DMS79 (cell line): Measurements from ENCODE around the gene CAMK2A.

Experiments used
- DNase-seq: peaks from one replicate; lab custom pipeline; 2025; lab: John Stamatoyannopoulos, UW

CAMK2A gene

GRCh38 chr5:150316320-150316719 lies 26.7 kb upstream of the CAMK2A start:
- DNase-seq, result no peak

DNA sequence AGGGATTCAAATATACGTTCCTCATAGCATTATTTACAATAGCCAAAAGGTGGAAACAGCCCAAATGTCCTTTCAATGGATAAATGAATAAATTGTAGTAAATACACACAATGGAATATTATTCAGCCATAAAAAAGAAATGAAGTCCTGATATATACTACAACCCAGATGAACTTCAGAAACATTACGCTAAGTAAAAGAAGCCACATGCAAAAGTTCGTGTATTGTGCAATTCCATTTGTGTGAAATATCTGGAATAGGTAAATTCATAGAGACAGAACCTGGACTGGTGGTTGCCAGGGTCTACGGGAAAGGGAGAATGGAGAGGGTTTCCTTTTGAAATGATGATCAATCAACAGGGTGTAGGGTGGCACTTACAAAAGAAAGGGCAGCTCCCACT lies 25.7 kb upstream of the CAMK2A start:
- DNase-seq, result no peak

GRCh38 chr5:150313921-150314716 lies 24.5 kb upstream of the CAMK2A start:
- DNase-seq, result no peak

DNA sequence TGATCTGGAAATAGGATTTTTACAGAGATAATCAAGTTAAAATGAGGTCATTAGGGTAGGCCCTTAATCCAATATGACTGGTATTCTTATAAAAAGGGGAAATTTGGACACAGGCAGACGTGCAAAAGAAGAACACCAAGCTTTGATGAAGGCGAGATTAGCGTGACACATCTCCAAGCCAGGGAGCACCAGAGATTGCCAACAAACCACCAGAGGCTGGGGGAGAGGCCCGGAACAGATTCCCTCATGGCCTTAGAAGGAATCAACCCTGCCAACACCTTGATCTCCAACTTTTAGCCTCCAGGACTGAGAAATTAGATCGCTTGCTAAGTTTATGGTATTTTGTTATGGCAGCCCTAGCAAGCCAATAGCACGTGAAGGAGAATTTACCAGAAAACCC lies 23.9 kb upstream of the CAMK2A start:
- DNase-seq, result no peak

DNA sequence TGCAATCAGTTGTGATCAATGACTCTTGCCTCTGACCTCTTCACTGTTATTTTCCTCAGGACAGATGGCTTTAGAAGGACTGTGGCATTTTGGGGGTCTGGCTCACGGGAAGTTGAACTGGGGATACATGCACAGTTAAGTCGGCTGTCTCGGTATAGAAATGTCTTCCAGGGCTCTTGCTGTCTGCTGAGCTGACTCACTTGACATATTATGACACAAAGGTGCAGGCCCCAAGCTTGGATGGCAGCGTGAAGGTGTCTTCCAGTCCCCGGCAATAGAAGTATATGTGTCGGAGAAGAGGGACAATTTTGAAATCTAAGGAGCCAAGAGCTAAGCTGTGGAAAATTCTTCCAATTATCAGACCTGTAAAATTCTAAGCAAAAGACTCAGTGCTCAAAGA lies 22.9 kb upstream of the CAMK2A start:
- DNase-seq, result no peak

GRCh38 chr5:150311015-150311692 lies 21.6 kb upstream of the CAMK2A start:
- no peak for DNase-seq

GRCh38 chr5:150310246-150310645 lies 20.7 kb upstream of the CAMK2A start:
- DNase-seq, result no peak

DNA sequence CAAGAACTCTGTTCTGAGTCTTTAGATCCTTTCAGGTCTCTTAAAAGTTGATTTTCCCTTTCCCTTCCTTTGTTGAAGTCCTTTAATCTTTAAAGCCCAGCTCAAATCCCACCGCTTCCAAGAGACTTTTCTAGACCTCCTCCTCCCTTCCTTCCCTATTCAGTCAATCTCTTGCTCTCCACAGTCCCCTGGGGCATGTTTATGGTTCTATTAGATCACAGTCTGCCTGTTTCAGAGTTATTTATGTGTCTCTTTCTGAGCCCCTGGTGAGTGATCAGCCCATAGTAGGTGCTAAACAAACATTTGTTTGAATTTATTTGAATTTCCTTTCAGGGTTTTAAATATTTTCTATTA lies 20.3 kb upstream of the CAMK2A start:
- no peak for DNase-seq

GRCh38 chr5:150309101-150309885 lies 19.7 kb upstream of the CAMK2A start:
- no peak for DNase-seq

DNA sequence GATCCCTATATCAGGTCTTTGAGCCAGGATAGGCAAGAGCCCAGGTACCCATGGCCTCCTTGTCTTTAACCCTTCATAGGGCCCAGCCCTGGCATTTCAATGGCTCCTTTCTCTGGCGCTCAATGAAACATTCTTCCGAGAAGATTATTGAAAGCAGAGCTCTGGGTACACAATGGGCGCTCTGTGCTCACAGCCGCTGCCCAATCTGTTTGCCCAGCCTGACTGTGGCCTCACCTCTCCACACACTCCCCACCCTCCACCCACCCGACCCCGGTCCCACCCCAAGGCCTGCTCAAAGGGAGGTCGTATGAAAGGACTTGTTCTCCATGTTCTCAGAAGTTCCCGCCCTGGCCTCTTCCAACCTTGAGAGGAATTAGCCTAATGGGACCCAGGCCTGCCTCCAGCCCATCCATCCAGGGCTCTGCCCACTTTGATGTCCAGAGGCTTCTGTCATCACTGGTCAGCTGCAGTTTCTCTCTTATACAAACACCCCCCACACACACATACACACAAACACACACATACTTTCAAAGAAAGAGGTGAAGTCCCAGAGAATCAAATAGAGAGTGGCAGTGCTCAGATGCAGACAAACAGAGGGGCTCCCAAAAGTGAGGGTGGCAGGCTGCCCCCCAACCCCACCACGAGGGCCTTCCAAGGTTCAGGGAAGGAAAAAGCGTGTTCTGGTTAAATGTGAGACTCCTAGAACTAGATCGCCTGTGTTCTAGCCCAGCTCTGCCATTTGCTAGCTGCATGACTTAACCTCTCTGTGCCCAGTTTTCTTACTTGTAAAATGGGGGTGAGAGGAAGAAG lies 18.2 kb upstream of the CAMK2A start:
- no peak for DNase-seq

GRCh38 chr5:150306775-150307174 lies 17.2 kb upstream of the CAMK2A start:
- no peak for DNase-seq

GRCh38 chr5:150305557-150305956 lies 16.0 kb upstream of the CAMK2A start:
- no peak for DNase-seq

- DNase-seq, result no peak
These were observed 15.5 kb upstream of the CAMK2A start for GRCh38 chr5:150305095-150305494.

DNA sequence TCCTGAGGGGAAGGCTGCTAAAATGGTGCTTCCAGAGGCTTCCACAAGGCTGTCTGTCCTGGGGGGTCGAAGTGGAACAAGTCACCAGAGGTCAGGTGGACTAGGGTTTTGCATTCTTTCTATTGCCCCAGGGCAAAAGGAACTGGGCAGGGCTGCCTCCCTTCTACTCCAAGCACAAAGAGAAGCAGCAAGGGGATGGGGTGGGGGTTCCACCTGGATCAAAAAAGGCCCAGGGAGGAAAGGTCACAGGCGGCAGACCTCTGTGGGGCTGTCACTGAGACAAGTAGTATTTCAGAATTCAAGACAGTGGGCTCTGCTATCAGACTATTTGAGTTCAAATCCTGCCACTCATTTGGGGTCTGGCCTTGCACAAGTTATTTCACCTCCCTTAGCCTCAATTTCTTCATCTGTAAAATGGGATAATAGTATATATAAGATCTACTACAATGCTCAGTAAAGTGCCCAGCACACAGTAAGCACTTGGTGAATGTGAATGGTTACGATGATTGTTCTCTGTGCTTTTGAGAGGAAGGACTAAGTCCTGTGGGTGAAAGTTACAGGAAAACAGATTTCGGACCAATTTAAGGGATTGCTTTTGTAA lies 15.0 kb upstream of the CAMK2A start:
- no peak for DNase-seq

DNA sequence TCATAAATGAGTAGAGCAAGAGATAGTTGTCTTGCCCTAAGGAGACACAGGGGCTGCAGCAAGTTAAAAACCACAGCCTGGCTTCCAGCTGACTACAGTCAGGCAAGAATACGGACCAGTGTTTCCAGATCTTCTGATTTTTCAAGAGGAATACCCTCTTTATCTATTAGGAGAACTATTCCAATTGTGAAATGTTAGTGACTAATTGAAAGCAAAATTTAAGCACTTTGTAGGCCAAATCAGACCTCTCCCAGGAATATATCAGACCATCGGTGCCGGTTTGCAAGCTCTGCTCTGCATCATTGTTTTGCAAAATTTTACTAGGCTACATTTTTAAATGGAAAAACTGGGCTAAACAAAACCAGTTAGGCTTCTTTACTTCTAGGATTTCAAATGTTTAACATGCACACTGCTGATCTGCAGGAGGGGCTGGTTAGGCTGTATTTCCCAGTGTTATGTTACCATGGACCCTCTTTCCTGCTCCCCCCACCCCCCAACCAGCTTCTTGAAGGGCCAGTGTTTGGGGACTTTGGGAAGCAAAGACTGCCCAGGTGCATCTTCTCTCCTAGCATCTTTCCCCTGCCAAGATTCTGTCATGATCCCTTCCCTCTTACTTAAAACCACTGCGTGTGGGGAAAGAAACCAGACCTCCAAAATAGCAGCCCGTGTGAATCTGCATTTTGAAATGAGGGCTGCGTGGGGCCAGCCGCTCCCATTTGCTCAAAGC lies 14.2 kb upstream of the CAMK2A start:
- no peak for DNase-seq

GRCh38 chr5:150303070-150303615 lies 13.6 kb upstream of the CAMK2A start:
- DNase-seq, result no peak

DNA sequence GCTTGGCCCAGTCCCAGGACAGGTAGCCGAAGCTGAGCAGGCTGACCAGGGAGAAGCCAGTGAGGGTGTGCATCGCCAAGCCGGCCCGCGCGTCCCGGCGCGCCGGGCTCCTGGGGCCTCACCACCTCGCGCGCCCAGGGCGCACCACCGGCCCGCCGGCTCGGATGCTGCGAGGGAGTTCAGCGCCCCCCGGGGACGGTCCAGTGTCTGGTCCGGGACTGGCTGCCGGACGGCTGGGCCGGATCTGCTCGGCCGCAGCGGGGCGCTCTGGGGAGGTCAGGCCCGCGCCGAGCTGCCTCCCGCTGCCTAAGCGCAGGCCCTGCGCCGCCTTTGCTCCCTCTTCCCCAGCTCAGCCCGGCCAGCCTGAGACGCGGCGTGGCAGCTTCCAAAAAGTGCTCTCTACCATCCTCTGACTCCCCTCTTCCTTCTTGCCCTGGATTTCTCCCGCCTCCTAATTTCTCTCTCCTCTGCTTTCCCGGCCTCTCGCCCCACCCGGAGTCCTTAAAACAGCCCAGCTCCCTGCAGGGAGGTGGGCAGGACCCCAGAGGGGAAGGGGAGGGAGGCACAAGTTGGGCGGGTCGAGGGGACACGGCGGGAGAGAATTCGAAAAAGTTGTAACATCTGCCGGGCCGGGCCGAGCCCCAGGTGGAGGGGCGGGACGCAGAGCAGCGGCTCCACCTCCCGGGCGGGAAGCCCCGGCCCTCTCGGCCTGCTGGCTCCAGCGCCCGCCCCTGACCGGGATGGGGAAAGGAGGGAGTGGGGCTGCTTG lies 12.9 kb upstream of the CAMK2A start, which contains the start of gene ARSI:
ARSI (minus strand) TSS at position 605 of the 769 bp plus-strand sequence; CDS start at position 73, 532 bp downstream.
- DNase-seq, result no peak

- no peak for DNase-seq
These were observed 12.3 kb upstream of the CAMK2A start for GRCh38 chr5:150301901-150302300.

DNA sequence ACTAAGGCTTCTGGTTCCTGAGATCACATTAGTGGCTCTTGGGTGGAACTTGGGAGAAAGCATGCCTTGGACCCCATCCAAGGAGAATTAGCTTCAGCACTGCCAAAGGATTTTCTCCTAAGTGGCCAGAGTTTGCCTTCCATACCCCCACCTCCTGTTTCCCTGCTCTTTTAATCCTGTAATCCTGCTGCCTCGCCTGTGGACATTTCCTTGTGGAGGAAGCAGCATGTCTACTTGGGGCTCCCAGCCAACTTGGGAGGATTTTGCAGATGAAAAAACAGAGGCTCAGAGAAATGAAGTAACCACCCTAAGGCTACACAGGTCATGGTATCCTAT lies 11.6 kb upstream of the CAMK2A start:
- no peak for DNase-seq
